Raji (cell line): ENCODE data around the gene OTUD3.

Experiments used
- POLR2A ChIP-seq: IDR thresholded peaks from 2 replicates; pipeline ENCODE4 v1.6.1; 2011; ENCODE audit warnings: low read depth, low read length, control low read depth; ENCODE audit not compliant: insufficient read depth

Gene OTUD3

DNA sequence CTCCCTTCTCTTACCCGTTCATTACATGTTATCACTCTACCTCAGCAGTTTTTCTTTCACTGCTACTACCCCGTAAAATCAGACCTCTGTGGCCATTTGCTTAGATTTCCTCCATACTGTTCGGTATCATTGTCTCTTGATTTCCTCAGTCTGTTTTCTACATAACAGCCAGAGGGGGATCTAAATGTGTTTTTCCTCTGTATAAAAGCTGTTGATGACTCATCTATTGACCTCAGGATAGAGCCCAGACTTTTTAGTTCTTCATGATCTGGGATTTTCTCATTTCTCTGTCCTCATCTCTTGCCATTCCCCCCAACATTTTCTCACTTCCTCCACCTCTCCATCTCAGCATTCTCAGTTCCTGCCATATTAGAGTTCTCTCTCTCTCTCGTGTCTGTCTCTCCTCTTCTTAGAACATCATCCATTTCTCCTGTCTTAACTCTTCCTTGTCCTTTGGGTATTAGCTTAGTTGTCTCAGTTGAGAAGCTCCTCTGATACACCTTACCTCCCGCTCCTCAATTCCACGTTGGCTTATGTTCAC, 10.5 kb downstream of the OTUD3 start:
- no peak for TF ChIP-seq POLR2A

GRCh38 chr1:19893687-19894086, 11.5 kb downstream of the OTUD3 start:
- no peak for TF ChIP-seq POLR2A

GRCh38 chr1:19894218-19894617, 12.0 kb downstream of the OTUD3 start:
- TF ChIP-seq POLR2A: no peak

GRCh38 chr1:19901653-19902052, 19.5 kb downstream of the OTUD3 start:
- TF ChIP-seq POLR2A: no peak

GRCh38 chr1:19903621-19904020, 21.4 kb downstream of the OTUD3 start:
- no peak for TF ChIP-seq POLR2A

DNA sequence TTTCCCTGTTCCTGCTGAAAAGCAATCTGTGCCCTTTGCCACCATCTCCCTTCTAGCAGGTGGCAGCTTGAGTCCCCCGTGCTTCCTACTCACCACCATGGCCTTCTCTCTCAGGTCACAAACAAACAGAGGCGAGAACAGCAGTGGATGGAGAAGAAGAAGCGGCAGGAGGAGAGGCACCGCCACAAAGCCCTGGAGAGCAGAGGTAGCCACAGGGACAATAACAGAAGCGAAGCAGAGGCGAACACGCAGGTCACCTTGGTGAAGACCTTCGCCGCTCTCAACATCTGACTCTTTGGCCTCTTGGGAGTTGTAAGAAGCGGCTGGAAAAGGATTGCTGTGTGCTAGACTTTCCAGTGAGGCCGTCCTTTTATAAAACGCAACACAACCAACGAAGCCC, 25.3 kb downstream of the OTUD3 start:
- TF ChIP-seq POLR2A: no peak

GRCh38 chr1:19909392-19909791, 27.2 kb downstream of the OTUD3 start:
- no peak for TF ChIP-seq POLR2A

DNA sequence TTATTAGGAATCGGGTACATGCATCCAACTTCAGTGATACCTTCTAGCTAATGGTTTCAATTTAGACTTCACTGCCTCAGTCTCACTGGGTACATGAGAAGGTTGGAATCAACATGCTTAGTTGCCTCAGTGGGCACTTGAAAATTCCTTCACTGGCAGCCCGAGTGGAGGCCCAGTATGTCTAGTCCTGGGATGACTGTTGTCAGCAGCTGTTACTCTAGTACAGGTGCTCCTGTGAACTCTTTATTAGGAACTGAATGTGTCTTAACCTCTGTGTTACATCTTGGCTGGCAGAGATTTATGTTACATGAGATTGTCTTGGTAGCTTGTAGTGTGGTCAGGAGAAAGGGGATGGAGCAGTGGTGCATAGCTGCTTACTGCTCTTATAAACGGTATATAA, 27.8 kb downstream of the OTUD3 start:
- TF ChIP-seq POLR2A: no peak

DNA sequence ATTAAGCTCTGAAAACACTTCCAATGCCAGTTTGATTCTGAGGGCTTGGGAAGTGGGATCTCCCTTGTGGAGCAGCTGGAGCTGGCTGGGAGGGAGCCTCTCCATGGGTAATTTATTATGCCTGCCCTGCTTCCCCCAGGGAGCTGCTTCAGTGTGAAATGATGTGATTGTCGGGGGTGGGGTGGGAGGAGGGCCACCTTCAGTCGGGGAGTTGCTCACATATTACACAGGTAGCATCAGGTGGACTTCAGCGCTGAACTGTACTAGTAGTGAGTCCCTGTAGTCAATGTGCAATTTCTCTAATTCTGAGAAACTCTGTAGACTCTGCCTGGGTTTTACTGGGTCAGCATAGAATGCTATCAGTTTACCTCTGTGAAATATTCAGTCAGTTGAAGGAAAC, 28.5 kb downstream of the OTUD3 start:
- no peak for TF ChIP-seq POLR2A

DNA sequence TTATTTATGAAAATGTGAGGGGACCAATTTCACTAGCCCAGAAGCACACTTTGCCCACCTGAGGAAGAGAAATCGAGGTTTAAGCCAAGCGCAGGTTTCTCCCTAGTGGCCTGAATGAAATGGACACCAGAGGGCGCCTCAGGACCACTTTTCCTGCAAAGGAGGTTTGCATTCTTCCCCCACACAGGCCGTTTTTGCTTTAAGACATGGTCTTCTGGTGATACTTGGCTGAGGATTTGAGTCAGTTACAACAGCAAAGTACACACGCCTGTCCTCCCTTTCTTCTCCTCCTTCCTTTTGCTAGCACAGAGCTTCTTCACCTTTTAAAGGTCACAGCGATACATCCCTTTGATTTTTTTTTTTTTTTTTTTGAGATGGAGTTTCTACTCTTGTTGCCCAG, 35.9 kb downstream of the OTUD3 start:
- no peak for TF ChIP-seq POLR2A

GRCh38 chr1:19920132-19920710, 38.0 kb downstream of the OTUD3 start:
- no peak for TF ChIP-seq POLR2A

DNA sequence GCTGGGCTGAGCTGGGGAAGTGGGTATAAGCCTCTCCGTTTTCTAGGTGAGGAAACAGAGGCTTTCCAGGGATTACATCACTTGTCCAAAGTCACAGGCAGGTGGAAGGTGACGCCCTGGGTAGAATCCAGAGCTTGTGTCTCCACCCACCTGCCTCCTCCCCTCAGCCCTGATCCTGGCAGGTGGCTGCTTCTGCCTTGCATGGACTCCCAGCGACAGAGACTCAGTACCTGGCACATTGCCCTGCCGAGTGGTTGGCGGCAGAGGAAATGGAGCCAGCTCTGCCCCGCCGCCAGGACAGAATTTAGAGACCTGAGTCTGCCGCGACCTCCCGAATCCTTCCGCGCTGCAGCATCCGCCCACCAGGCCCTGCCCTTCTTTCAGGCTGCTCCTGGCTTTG, 39.1 kb downstream of the OTUD3 start:
- no peak for TF ChIP-seq POLR2A

DNA sequence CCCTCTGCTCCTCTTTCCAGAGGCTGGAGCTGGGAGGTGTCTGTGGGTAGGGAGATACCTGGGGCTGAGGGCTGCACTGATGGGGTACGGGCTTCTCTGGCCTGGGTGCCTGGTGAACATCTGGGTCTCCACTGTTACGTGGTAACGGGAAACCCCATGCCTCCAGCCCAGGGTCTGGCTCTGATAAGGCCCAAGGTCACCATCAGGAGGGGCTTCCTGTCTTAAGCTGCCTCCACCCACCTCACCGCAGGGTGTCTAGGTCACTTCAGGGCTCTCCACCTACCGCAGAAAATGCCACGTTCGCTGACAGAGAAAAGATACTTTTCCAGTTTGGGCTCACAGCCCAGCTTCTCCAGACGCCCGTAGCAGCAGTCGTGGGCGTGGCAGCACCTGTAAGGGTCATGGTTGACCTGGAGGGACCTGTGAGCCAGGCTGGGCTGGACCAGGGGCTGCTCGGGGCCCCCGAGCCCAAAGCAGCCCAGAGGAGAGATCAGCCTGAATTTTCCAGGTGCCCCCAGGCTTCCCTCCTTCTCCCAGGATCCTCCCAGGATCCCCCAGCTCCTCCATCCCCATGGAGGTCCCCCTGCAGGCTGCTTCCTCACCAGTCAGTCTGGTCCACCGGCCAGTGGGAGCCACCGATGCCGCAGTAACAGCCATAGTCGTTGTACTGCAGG, 40.0 kb downstream of the OTUD3 start:
- no peak for TF ChIP-seq POLR2A

DNA sequence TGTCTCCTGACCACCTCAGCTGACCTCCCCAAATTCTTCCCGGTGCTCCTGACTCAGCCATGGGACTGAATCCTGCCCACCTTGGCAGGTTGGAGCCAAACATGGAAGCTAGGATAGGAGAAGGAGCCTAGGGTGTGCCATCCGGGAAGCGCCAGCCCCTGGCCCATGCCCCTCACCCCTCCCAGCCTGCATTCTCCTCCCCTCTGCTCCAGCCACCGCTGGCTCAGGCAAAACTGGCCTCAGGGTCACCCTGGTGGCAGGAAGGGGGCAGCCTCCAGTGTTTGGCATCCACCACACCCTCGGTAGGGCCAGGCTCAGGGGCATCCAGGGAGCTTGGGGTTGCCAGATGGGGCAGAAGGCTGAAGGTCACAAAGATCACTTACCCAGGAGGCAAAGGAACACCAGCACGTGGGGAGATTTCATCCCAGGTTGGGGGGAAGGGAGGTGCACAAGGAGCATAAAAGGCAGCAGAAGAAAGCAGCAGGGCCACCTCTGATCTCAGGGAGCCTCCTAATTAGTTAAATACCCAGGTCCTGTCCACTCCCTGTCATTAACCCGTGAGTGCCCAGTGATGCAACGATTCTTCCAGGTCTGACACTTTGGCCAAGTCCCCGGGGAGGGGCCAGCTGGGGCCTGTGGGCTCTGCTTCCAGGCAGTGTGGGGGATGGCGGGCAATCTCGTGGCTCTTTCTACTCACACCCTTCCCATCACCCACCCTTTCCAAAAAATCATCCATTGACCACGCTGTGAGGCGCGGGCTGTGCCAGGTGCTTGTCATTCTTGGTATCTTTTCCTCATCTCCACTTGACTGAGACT, 41.1 kb downstream of the OTUD3 start, which contains the start of gene PLA2G2E:
Gene PLA2G2E, minus strand, starts transcription at position 481 of the 816 bp plus-strand sequence. Its CDS starts 58 bp downstream, at position 423.
- no peak for TF ChIP-seq POLR2A

DNA sequence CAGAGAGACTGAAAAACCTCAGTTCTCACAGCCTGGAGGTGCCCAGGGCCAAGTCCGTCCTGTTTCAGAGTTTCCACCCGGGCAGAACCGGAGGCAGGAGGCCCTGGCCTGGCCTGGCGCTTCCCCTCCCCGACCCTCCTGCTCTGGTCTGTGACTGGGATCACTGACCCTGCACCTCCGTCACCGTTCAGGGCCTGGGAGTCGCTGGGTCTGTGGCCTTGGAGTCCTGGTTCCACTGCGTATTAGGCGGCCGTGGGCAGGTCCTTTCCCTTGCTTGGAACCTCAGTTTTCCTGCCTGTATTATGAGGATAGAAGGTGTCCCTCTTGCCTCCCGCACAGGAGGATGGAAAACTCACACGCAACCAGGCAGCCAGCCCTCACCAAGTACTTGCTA, 41.8 kb downstream of the OTUD3 start:
- TF ChIP-seq POLR2A: no peak
